Measurements from ENCODE around the gene MBOAT1.
"Not testable (repeated sequence)": the region's sequence is repeated elsewhere in the genome, so short reads cannot be mapped to it uniquely, and the experiment has no call there.

MBOAT1 gene

GRCh38 chr6:20212392-20213111, at the start of gene MBOAT1:
Gene MBOAT1 (minus strand): TSS chr6:20212469. CDS start chr6:20212234, 235 bp downstream.
- DNase-seq: peak; percentile 95
- in situ Hi-C loops (cut with MboI; ENCODE audit: low pct_unique_long_range_greater_than_20kb, low sequenced_read_pairs): no loop called here

- no peak for DNase-seq
- in situ Hi-C loops (cut with MboI; ENCODE audit: low pct_unique_long_range_greater_than_20kb, low sequenced_read_pairs): no loop called here
These were observed 49.4 kb upstream of the MBOAT1 start for GRCh38 chr6:20261685-20262084.

- in situ Hi-C loops (cut with MboI; ENCODE audit: low pct_unique_long_range_greater_than_20kb, low sequenced_read_pairs): no loop called here
- DNase-seq: no peak
These were observed 48.1 kb upstream of the MBOAT1 start for GRCh38 chr6:20260360-20260759.

- in situ Hi-C loops (cut with MboI; ENCODE audit: low pct_unique_long_range_greater_than_20kb, low sequenced_read_pairs): no loop called here
- no peak for DNase-seq
These were observed 47.2 kb upstream of the MBOAT1 start for GRCh38 chr6:20259316-20260049.

GRCh38 chr6:20255428-20255827, 43.2 kb upstream of the MBOAT1 start:
- in situ Hi-C loops (cut with MboI; ENCODE audit: low pct_unique_long_range_greater_than_20kb, low sequenced_read_pairs): no loop called here
- no peak for DNase-seq

GRCh38 chr6:20254295-20254694, 42.0 kb upstream of the MBOAT1 start:
- DNase-seq: no peak
- in situ Hi-C loops (cut with MboI; ENCODE audit: low pct_unique_long_range_greater_than_20kb, low sequenced_read_pairs): no loop called here

GRCh38 chr6:20253021-20253420, 40.8 kb upstream of the MBOAT1 start:
- DNase-seq: no peak
- in situ Hi-C loops (cut with MboI; ENCODE audit: low pct_unique_long_range_greater_than_20kb, low sequenced_read_pairs): no loop called here

- DNase-seq: no peak
- in situ Hi-C loops (cut with MboI; ENCODE audit: low pct_unique_long_range_greater_than_20kb, low sequenced_read_pairs): no loop called here
These were observed 40.0 kb upstream of the MBOAT1 start for GRCh38 chr6:20252311-20252710.

GRCh38 chr6:20251525-20251924, 39.3 kb upstream of the MBOAT1 start:
- no peak for DNase-seq
- in situ Hi-C loops (cut with MboI; ENCODE audit: low pct_unique_long_range_greater_than_20kb, low sequenced_read_pairs): no loop called here

- in situ Hi-C loops (cut with MboI; ENCODE audit: low pct_unique_long_range_greater_than_20kb, low sequenced_read_pairs): no loop called here
- no peak for DNase-seq
These were observed 33.9 kb upstream of the MBOAT1 start for GRCh38 chr6:20246125-20246524.

GRCh38 chr6:20244807-20245681, 32.8 kb upstream of the MBOAT1 start:
- in situ Hi-C loops (cut with MboI; ENCODE audit: low pct_unique_long_range_greater_than_20kb, low sequenced_read_pairs); DNase-seq: not testable (repeated sequence)

- DNase-seq: no peak
- in situ Hi-C loops (cut with MboI; ENCODE audit: low pct_unique_long_range_greater_than_20kb, low sequenced_read_pairs): no loop called here
These were observed 31.0 kb upstream of the MBOAT1 start for GRCh38 chr6:20243288-20243687.

GRCh38 chr6:20242397-20242796, 30.1 kb upstream of the MBOAT1 start:
- in situ Hi-C loops (cut with MboI; ENCODE audit: low pct_unique_long_range_greater_than_20kb, low sequenced_read_pairs): no loop called here
- DNase-seq: no peak

GRCh38 chr6:20241102-20241501, 28.8 kb upstream of the MBOAT1 start:
- DNase-seq: no peak
- in situ Hi-C loops (cut with MboI; ENCODE audit: low pct_unique_long_range_greater_than_20kb, low sequenced_read_pairs): no loop called here

GRCh38 chr6:20238688-20239587, 26.7 kb upstream of the MBOAT1 start:
- DNase-seq: no peak
- in situ Hi-C loops (cut with MboI; ENCODE audit: low pct_unique_long_range_greater_than_20kb, low sequenced_read_pairs): no loop called here

GRCh38 chr6:20237677-20238460, 25.6 kb upstream of the MBOAT1 start:
- in situ Hi-C loops (cut with MboI; ENCODE audit: low pct_unique_long_range_greater_than_20kb, low sequenced_read_pairs): no loop called here
- DNase-seq: no peak

- in situ Hi-C loops (cut with MboI; ENCODE audit: low pct_unique_long_range_greater_than_20kb, low sequenced_read_pairs): no loop called here
These were observed 24.8 kb upstream of the MBOAT1 start for GRCh38 chr6:20236909-20237600.

GRCh38 chr6:20236344-20236743, 24.1 kb upstream of the MBOAT1 start:
- DNase-seq: no peak
- in situ Hi-C loops (cut with MboI; ENCODE audit: low pct_unique_long_range_greater_than_20kb, low sequenced_read_pairs): no loop called here

More at GRCh38 chr6:20236909-20237600, 24.8 kb upstream of the MBOAT1 start:
- no peak for DNase-seq
